Spleen (tissue), 7 donors: ENCODE data around the gene IZUMO1R.

Experiments used
- CTCF ChIP-seq, 11 experiments: fragments of 200-600 bp in 7 of 11; fragments of 450-650 bp in 4 of 11; sonication (generic) in 4 of 11; IDR thresholded peaks in 8 of 11; conservative IDR thresholded peaks in 3 of 11; 1 replicate in 7 of 11; 2 replicates in 4 of 11; pipeline versions ENCODE4 v1.4.0 to v1.8.0; 2016 to 2021; ENCODE audit warnings: antibody characterized with exemption in 11 of 11, inconsistent platforms in 4 of 11, mild to moderate bottlenecking in 1 of 11
- POLR2A ChIP-seq, 3 donors: fragments of 450-650 bp; IDR thresholded peaks; one replicate each; pipeline ENCODE4 v1.5.1; 2017; ENCODE audit warnings: antibody characterized with exemption in 3 of 3, mild to moderate bottlenecking in 1 of 3
- POLR2AphosphoS5 ChIP-seq, 3 donors: sonication (generic); formaldehyde crosslinking; IDR thresholded peaks; one replicate each; pipeline ENCODE4 v1.5.1; 2017; ENCODE audit warnings: antibody characterized with exemption in 3 of 3
- donor health status: DM: no; HTN: no; CAD: no; lungs with moderate emphysema.
- donor health status: DM: no; HTN: no; CAD: no.
- donor health status: DM: no; HTN: no; CAD: no.

- TF ChIP-seq POLR2A (IDR thresholded peaks at IDR 0.05): no peak
- no peak for TF ChIP-seq POLR2AphosphoS5 (IDR thresholded peaks at IDR 0.05)
- no peak for TF ChIP-seq CTCF (IDR thresholded peaks at IDR 0.05 in 8 of 11, conservative IDR thresholded peaks at IDR 0.05 in 3 of 11)
These were observed 3.6 kb downstream of the IZUMO1R start for GRCh38 chr11:94308024-94308423.
